Measurements from ENCODE around the gene USP32.

- no peak for TF ChIP-seq CTCF (IDR thresholded peaks at IDR 0.05)
- TF ChIP-seq POLR2A (IDR thresholded peaks at IDR 0.05), result no peak
Measured at GRCh38 chr17:60300011-60300410, 91.9 kb downstream of the USP32 start.
